ENCODE results near the gene PDRG1.

Gene PDRG1

DNA sequence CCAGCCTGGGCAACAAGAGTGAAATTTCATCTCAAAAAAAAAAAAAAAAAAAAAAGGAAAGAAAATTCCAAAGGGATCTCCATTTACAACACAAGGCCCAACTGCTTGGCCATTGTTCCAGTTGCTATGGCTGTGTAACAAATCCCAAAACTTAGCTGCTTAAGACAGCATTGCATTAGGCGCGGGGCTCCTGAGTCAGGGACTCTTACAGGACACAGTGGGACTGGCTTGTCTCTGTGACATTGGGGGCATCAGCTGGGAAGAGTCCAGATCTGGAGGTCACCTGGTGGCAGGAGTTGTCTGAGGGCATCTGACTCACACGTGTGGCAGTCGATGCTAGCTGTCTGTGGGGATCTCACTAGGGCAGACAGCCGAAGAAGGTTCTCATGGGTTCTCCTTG, 45.8 kb downstream of the PDRG1 start:
- Histone ChIP-seq H3K27ac (ENCODE audit: low read depth, low read length) (no peak overlapping the region; the same call in 1 of the 2 replicates), H3K9ac (ENCODE audit: low read length) (no peak overlapping the region)

DNA sequence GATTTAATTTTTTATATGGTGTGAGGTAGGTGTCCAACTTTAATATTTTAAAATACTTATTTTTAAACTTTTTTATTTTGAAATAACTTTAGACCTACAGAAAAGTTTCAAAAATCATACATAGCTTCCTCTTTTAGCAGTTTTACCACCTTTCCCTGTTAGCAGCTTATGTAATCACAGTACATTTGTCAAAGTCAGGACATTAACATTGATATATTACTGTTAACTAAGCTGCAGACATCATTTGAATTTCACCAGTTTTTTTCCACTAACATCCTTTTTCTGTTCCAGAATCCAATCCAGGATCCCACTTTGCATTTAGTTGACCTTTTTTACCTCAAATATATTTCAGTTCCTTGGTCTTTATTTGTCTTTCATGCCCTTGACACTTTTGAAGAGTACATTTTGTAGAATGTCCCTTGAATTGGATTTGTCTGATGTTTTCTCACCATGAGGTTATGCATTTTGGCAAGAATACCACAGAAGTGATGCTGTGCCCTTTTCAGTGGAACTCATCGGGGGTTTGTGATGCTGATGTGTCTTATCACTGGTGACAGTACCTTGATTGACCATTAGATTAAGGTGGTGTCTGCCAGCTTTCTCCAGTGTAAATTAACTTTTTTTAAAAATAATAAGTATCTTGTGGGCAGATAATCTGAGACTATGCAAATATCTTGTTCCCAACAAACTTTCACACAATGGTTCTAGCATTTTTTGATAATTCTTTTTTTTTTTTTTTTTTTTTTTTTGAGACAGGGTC, 48.0 kb downstream of the PDRG1 start:
- Histone ChIP-seq H3K27ac (ENCODE audit: low read depth, low read length) (no peak overlapping the region), H3K9me3 (ENCODE audit: control insufficient read depth, insufficient read depth, low read depth, low read length) (no peaks in the 10 kb centered on the region), H3K4me3 (ENCODE audit: low read depth, low read length) (no peak overlapping the region), H3K4me1 (ENCODE audit: control insufficient read depth, insufficient read depth, low read length) (peaks cover 7% of the 10 kb centered on the region), H3K9ac (ENCODE audit: low read length) (no peak overlapping the region), H3K36me3 (ENCODE audit: control insufficient read depth, insufficient read depth, low read length) (no peaks in the 10 kb centered on the region), H3K27me3 (ENCODE audit: control insufficient read depth, insufficient read depth, low read length) (peaks cover 2% of the 10 kb centered on the region; the same call in 1 of the 2 replicates)

More for the DNA sequence above, 45.8 kb downstream of the PDRG1 start:
- Histone ChIP-seq H3K4me3 (ENCODE audit: low read depth, low read length) (no peak overlapping the region), H3K27me3 (ENCODE audit: control insufficient read depth, insufficient read depth, low read length) (peaks cover 2% of the 10 kb centered on the region; the same call in 1 of the 2 replicates), H3K4me1 (ENCODE audit: control insufficient read depth, insufficient read depth, low read length) (peaks cover 11% of the 10 kb centered on the region), H3K36me3 (ENCODE audit: control insufficient read depth, insufficient read depth, low read length) (no peaks in the 10 kb centered on the region), H3K9me3 (ENCODE audit: control insufficient read depth, insufficient read depth, low read depth, low read length) (no peaks in the 10 kb centered on the region)

DNA sequence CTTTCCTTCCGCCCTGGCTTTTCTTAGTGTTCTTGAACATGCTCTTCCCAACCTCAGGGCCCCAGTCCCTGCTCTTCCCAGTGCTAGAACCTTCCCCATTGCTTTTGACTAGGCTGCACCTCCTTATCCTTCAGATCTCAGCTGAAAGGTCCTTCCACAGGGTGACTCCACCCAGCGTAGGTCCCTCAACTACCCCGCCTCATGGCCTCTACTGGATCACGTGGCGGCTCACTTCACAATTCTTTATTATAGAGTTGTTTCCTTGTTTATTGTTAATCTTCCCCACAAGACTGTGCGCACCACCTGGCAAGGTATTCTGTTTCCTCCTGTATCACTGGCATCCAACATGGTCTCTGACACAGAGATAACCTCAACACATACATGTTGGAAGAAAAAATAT, 50.2 kb downstream of the PDRG1 start:
- H3K4me3 ChIP-seq (ENCODE audit: low read depth, low read length), result no peak overlapping the region
- H3K36me3 ChIP-seq (ENCODE audit: control insufficient read depth, insufficient read depth, low read length), result no peaks in the 10 kb centered on the region
- no peaks in the 10 kb centered on the region for H3K9me3 ChIP-seq (ENCODE audit: control insufficient read depth, insufficient read depth, low read depth, low read length)
- peaks cover 2% of the 10 kb centered on the region; the same call in 1 of the 2 replicates for H3K27me3 ChIP-seq (ENCODE audit: control insufficient read depth, insufficient read depth, low read length)
- H3K9ac ChIP-seq (ENCODE audit: low read length), result no peak overlapping the region
- H3K27ac ChIP-seq (ENCODE audit: low read depth, low read length), result no peak overlapping the region
- H3K4me1 ChIP-seq (ENCODE audit: control insufficient read depth, insufficient read depth, low read length), result peaks cover 11% of the 10 kb centered on the region

DNA sequence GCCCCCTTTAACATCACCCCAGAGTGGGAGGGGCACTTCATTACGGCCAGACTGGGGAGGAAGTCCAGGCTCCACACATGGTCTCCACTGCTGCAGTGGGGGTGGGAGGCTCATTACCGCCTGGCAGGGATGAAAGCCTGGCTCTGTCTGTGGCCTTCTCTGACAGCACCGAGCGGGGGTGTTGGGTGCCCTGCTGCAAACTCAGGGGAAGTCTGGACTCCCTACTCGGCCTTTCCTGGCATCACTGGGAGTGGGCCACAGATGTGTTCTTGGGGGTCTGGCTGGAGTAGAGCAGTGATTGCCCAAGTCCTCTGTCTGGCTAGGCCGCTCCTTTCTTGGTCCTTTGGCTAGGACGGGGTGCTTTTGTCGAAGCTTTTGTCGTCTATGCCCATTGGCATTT, 54.3 kb downstream of the PDRG1 start:
- no peaks in the 10 kb centered on the region for H3K36me3 ChIP-seq (ENCODE audit: control insufficient read depth, insufficient read depth, low read length)
- peaks cover 2% of the 10 kb centered on the region; the same call in 1 of the 2 replicates for H3K27me3 ChIP-seq (ENCODE audit: control insufficient read depth, insufficient read depth, low read length)
- H3K9ac ChIP-seq (ENCODE audit: low read length), result no peak overlapping the region
- peaks cover 4% of the 10 kb centered on the region; the same call in 1 of the 2 replicates for H3K4me1 ChIP-seq (ENCODE audit: control insufficient read depth, insufficient read depth, low read length)
- no peak overlapping the region for H3K27ac ChIP-seq (ENCODE audit: low read depth, low read length)
- no peaks in the 10 kb centered on the region for H3K9me3 ChIP-seq (ENCODE audit: control insufficient read depth, insufficient read depth, low read depth, low read length)
- no peak overlapping the region for H3K4me3 ChIP-seq (ENCODE audit: low read depth, low read length)

DNA sequence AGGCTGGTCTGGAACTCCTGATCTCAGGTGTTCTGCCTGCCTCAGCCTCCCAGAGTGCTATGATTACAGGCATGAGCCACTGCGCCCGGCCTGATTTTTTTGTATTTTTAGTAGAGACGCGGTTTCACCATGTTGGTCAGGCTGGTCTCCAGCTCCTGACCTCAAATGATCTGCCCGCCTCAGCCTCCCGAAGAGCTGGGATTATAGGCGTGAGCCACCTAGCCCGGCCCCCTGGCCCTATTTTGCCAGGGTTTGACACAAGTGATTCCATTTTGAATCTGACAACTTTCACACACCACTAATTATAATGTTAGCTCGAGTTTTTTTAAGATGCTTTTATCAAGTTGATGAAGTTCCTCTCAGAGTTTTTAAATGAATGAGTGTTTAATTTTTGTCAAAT, 55.8 kb downstream of the PDRG1 start:
- Histone ChIP-seq H3K9me3 (ENCODE audit: control insufficient read depth, insufficient read depth, low read depth, low read length) (no peaks in the 10 kb centered on the region), H3K36me3 (ENCODE audit: control insufficient read depth, insufficient read depth, low read length) (no peaks in the 10 kb centered on the region), H3K27me3 (ENCODE audit: control insufficient read depth, insufficient read depth, low read length) (no peaks in the 10 kb centered on the region), H3K9ac (ENCODE audit: low read length) (no peak overlapping the region), H3K4me1 (ENCODE audit: control insufficient read depth, insufficient read depth, low read length) (peaks cover 4% of the 10 kb centered on the region; the same call in 1 of the 2 replicates), H3K4me3 (ENCODE audit: low read depth, low read length) (no peak overlapping the region), H3K27ac (ENCODE audit: low read depth, low read length) (no peak overlapping the region)

DNA sequence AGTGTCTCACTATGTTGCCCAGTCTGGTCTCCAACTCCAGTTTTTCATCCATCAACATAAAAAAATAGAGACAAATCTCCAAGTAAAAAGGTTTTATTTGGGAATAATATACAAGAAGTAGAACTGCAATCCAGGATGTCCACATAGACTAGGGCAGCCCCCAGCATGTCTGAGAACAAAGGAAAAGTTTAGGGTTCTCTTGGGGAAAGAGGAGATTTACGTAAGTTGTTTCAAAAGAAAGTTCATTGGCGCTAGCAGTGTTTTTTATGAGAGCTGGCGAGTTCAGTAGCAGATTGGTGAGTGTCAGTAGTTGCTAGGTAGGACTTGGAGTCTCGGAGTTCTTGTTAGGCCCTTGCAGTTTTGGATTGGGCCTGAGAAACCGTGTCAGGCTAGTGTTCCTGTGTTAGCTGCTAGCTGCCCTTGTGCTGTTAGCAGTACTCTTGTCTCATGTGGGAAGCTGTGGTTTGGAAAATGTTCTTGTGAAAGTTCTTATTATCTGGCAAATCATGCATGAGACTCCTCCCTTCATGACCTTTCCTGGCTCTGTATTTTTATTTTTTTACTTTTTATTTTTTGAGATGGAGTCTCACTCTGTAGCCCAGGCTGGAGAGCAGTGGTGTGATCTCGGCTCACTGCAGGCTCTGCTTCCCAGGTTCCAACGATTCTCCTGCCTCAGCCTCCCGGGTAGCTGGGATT, 56.7 kb downstream of the PDRG1 start:
- no peak overlapping the region for H3K27ac ChIP-seq (ENCODE audit: low read depth, low read length)
- H3K27me3 ChIP-seq (ENCODE audit: control insufficient read depth, insufficient read depth, low read length), result no peaks in the 10 kb centered on the region; the same call in 1 of the 2 replicates
- H3K4me1 ChIP-seq (ENCODE audit: control insufficient read depth, insufficient read depth, low read length), result peaks cover 4% of the 10 kb centered on the region; the same call in 1 of the 2 replicates
- no peaks in the 10 kb centered on the region for H3K36me3 ChIP-seq (ENCODE audit: control insufficient read depth, insufficient read depth, low read length)
- H3K4me3 ChIP-seq (ENCODE audit: low read depth, low read length), result no peak overlapping the region
- H3K9me3 ChIP-seq (ENCODE audit: control insufficient read depth, insufficient read depth, low read depth, low read length), result no peaks in the 10 kb centered on the region
- no peak overlapping the region for H3K9ac ChIP-seq (ENCODE audit: low read length)
